ENCODE measurements around the gene MRPL51. TPM values are rescaled to one million over a fixed set of nuclear protein-coding genes. Genes with fewer than 3 reads are reported as not detected.

The MRPL51 gene
- polyA plus RNA-seq (76.5 to 184 TPM (median 130 TPM) in 3 replicates), polyA minus RNA-seq (8.3 to 26.0 TPM (median 23.7 TPM) in 3 replicates)
- 76.9 TPM for polyA plus RNA-seq (2011; ENCODE audit: low read depth)
- 155 and 198 TPM in 2 replicates for polyA plus RNA-seq (2011; cell fraction: cytosol; rRNA removed)
- polyA plus RNA-seq (2011; cell fraction: nucleus; rRNA removed): 60.2 and 69.9 TPM in 2 replicates
- 163 and 213 TPM in 2 replicates for polyA plus RNA-seq (2012; ENCODE audit: low replicate concordance)
- 31.7 TPM for polyA minus RNA-seq (2011; cell fraction: cytosol; rRNA and poly(A)+ RNA removed)
- 7.3 and 7.8 TPM in 2 replicates for polyA minus RNA-seq (2011; cell fraction: nucleus; rRNA and poly(A)+ RNA removed)

DNA sequence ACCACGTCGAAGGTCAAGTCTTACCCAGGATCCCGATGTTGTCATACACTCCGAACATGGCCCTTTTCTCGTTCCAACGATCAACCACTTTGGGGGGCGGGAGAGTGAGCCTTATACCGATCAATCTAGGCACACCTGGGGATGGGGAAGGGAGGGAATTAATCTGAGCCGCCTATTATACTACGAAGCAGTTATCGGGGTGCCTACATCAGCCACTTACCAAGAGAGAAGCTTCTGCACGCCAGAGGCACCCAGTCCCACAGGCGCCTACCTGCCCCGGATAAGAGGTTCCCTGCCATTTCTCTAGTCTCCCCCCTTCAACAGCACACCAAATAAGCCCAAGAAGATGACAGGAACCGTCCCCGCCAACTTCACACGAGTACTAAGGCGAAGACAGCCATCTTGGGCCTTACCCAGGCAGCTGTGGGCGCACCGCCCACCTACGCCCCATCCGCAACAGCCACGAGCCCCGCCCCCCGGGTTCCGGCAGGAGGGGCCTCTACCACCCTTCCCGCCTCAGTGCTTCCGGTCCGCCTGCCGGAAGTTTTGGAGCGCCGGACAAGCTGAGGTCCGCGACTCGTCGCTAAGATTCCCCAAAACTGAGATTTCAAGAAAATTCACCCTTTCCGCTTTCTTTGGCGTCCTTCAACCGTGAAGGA, at the start of gene MRPL51:
Gene MRPL51, minus strand, starts transcription at position 425 of the 659 bp plus-strand sequence. Its CDS starts 126 bp downstream, at position 299.
- peak within 1 kb of the TSS; percentile 99 for H3K4me2 ChIP-seq (ENCODE audit: control insufficient read depth, extremely low read depth, insufficient read depth, low read depth, low read length)
- dilution Hi-C loops (cut with MboI; ENCODE audit: extremely low pct_ligation_motif_present, low sequenced_read_pairs): no loop called here
- H4K20me1 ChIP-seq (ENCODE audit: control insufficient read depth, extremely low read depth, insufficient read depth, low read length): no peaks in the 10 kb centered on the region
- DNase-seq (ENCODE audit: low read depth, low spot score): no peak
- H3K4me3 ChIP-seq (ENCODE audit: control insufficient read depth in 2 of 3, extremely low read depth in 1 of 3, insufficient read depth in 2 of 3, low read depth in 1 of 3, low read length in 3 of 3): peak within 1 kb of the TSS; percentile 48 to 99 (median 95)
- peak within 1 kb of the TSS; percentile 98 for H2AFZ ChIP-seq (ENCODE audit: control insufficient read depth, low read length)
- peak within 1 kb of the TSS; percentile 95 for H3K9ac ChIP-seq (ENCODE audit: control insufficient read depth, extremely low read depth, insufficient read depth, low read length)
- TF ChIP-seq, protein P1, sequence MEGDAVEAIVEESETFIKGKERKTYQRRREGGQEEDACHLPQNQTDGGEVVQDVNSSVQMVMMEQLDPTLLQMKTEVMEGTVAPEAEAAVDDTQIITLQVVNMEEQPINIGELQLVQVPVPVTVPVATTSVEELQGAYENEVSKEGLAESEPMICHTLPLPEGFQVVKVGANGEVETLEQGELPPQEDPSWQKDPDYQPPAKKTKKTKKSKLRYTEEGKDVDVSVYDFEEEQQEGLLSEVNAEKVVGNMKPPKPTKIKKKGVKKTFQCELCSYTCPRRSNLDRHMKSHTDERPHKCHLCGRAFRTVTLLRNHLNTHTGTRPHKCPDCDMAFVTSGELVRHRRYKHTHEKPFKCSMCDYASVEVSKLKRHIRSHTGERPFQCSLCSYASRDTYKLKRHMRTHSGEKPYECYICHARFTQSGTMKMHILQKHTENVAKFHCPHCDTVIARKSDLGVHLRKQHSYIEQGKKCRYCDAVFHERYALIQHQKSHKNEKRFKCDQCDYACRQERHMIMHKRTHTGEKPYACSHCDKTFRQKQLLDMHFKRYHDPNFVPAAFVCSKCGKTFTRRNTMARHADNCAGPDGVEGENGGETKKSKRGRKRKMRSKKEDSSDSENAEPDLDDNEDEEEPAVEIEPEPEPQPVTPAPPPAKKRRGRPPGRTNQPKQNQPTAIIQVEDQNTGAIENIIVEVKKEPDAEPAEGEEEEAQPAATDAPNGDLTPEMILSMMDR (optimal IDR thresholded peaks at IDR 0.05 in 1 of 3, IDR thresholded peaks at IDR 0.05 in 1 of 3, conservative IDR thresholded peaks at IDR 0.05 in 1 of 3; ENCODE audit: extremely low read depth in 1 of 3, insufficient read depth in 2 of 3, low read length in 3 of 3): no peak
- no peak for TF ChIP-seq EZH2 (IDR thresholded peaks at IDR 0.05; ENCODE audit: low read length)
- no peaks in the 10 kb centered on the region for H3K27me3 ChIP-seq (ENCODE audit: control insufficient read depth, extremely low read depth, insufficient read depth, low read length)
- peaks cover 4 to 6% of the 10 kb centered on the region in 2 experiments for H3K36me3 ChIP-seq (ENCODE audit: control insufficient read depth in 2 of 2, extremely low read depth in 1 of 2, insufficient read depth in 2 of 2, low read length in 2 of 2)
- peak within 1 kb of the TSS; percentile 89 for H3K27ac ChIP-seq (ENCODE audit: control insufficient read depth, insufficient read depth, low read length)
- no peaks in the 10 kb centered on the region for H3K9me3 ChIP-seq (ENCODE audit: control insufficient read depth, low read depth, low read length)
- H3K79me2 ChIP-seq (ENCODE audit: control insufficient read depth, insufficient read depth, low read length): peaks cover 41% of the 10 kb centered on the region
- FAIRE-seq: no peak
- peaks cover 22% of the 10 kb centered on the region for H3K4me1 ChIP-seq (ENCODE audit: control insufficient read depth, extremely low read depth, insufficient read depth, low read length)
- H3K9me1 ChIP-seq (ENCODE audit: control insufficient read depth, extremely low read depth, insufficient read depth, low read length): no peaks in the 10 kb centered on the region

DNA sequence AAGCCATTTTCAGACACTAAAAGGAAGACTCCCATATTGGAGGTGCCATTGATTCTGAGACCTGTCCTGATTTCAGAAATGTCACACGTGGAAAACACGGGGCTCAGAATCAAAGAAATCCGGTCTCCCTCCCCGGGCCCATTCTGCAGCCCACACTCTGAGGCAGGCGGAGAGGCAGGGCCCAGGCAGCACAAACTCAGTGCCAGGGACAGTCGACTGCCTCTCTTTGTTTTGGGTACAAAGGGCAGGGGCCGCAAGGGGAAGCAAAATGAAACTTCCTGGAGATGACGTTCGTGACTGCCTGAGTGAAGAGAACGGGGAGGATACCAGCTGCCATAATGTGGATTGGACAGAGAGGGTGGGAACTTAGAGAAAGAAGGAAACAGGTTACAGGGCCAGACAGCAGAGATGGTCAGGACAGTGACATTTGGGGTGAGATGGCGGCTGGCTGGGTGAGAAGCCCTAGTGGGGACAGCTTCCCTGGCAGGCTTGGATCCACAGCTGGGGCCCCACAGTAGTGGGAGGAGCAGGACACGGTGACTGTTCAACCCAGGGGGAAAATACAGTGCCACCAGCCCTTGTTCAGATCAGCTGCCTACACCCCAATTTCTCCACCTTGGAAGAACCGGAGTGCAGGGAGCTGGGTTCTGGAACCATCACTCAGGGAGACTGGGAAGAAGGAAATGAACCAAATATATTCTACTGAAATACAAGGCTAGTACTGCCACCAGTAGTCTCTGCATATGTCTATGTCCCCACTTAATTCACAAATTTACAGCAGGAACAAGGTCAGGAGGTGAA, 49.3 kb upstream of the MRPL51 start:
- dilution Hi-C loops (cut with MboI; ENCODE audit: extremely low pct_ligation_motif_present, low sequenced_read_pairs): no loop called here
- DNase-seq (ENCODE audit: low read depth, low spot score): no peak
- H3K79me2 ChIP-seq (ENCODE audit: control insufficient read depth, insufficient read depth, low read length): no peaks in the 10 kb centered on the region

More for the DNA sequence above, 49.3 kb upstream of the MRPL51 start:
- H3K9me1 ChIP-seq (ENCODE audit: control insufficient read depth, extremely low read depth, insufficient read depth, low read length): peaks cover 5% of the 10 kb centered on the region
- H2AFZ ChIP-seq (ENCODE audit: control insufficient read depth, low read length): no peak overlapping the region
- no peaks in the 10 kb centered on the region for H3K9me3 ChIP-seq (ENCODE audit: control insufficient read depth, low read depth, low read length)
- H3K4me2 ChIP-seq (ENCODE audit: control insufficient read depth, extremely low read depth, insufficient read depth, low read depth, low read length): no peak overlapping the region
- TF ChIP-seq EZH2 (IDR thresholded peaks at IDR 0.05; ENCODE audit: low read length): no peak
- TF ChIP-seq, protein P1 (optimal IDR thresholded peaks at IDR 0.05 in 1 of 3, IDR thresholded peaks at IDR 0.05 in 1 of 3, conservative IDR thresholded peaks at IDR 0.05 in 1 of 3; ENCODE audit: extremely low read depth in 1 of 3, insufficient read depth in 2 of 3, low read length in 3 of 3): no peak
- no peaks in the 10 kb centered on the region for H3K27me3 ChIP-seq (ENCODE audit: control insufficient read depth, extremely low read depth, insufficient read depth, low read length)
- H4K20me1 ChIP-seq (ENCODE audit: control insufficient read depth, extremely low read depth, insufficient read depth, low read length): peaks cover 21% of the 10 kb centered on the region
- peaks cover 14 to 15% of the 10 kb centered on the region in 2 experiments for H3K36me3 ChIP-seq (ENCODE audit: control insufficient read depth in 2 of 2, extremely low read depth in 1 of 2, insufficient read depth in 2 of 2, low read length in 2 of 2)
- no peak overlapping the region for H3K27ac ChIP-seq (ENCODE audit: control insufficient read depth, insufficient read depth, low read length)
- peaks cover 24% of the 10 kb centered on the region for H3K4me1 ChIP-seq (ENCODE audit: control insufficient read depth, extremely low read depth, insufficient read depth, low read length)
- no peak overlapping the region for H3K9ac ChIP-seq (ENCODE audit: control insufficient read depth, extremely low read depth, insufficient read depth, low read length)
- FAIRE-seq: no peak
- no peak overlapping the region for H3K4me3 ChIP-seq (ENCODE audit: control insufficient read depth in 2 of 3, extremely low read depth in 1 of 3, insufficient read depth in 2 of 3, low read depth in 1 of 3, low read length in 3 of 3)

All from keratinocyte (primary cell).